ENCODE results near the gene ABHD17A.

Gene ABHD17A

DNA sequence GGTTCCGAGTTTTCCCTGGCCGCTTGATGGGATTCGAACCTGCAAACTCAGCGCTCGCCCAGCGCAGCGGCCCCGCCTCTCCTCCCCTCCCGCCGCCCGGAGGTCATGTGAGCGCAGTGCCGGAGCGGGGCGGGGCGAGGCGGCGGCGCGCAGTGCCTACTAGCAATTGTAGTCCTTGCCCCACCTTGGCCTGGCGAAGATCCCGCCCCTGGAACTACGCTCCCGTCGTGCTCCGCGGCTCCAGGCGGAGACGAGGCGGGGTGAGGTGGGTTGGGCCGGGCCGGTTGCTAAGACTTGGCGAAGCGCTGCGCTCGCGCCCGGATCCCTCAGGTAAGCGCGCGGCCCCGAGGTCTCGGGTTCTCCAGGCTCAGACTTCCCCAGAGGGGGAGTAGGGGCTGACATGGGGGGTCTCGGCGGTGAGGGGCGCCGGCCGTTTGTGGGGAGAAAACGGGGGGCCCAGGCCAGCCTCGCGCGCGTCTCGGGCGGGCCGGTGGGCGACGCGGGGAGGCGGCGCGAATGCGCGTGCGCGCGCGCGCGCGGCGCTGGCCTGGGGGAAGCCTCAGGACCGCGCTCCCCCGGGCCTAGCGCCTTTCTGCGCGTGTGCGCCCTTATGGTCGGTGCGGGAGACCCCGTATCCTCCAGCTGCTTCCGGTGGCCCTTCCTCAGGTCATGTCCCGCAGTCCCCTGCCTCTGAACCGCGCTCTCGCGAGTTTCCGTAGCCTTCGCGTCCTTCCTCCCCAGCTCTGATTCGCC lies 20.0 kb upstream of the ABHD17A start, which contains the start of the genes ADAT3 and SCAMP4:
TSS of gene ADAT3 (plus strand) at position 290 of the 753 bp plus-strand sequence. CDS start 6,649 bp downstream, outside the sequence.
TSS of gene SCAMP4 (plus strand) at position 290 of the 753 bp plus-strand sequence. CDS start 9,621 bp downstream, outside the sequence.
- peak within 1 kb of the TSS; percentile 89 for H3K27ac Mint-ChIP-seq
- H3K9me3 Mint-ChIP-seq: no peaks in the 10 kb centered on the region
- DNase-seq: peak; percentile 98
- peak within 1 kb of the TSS; percentile 90 for H3K4me3 Mint-ChIP-seq
- peaks cover 3% of the 10 kb centered on the region for H3K36me3 Mint-ChIP-seq (ENCODE audit: low read depth)
- no peaks in the 10 kb centered on the region for H3K27me3 Mint-ChIP-seq (ENCODE audit: low read depth, poor library complexity)
- peaks cover 22% of the 10 kb centered on the region for H3K4me1 Mint-ChIP-seq
- TF ChIP-seq, protein P1, sequence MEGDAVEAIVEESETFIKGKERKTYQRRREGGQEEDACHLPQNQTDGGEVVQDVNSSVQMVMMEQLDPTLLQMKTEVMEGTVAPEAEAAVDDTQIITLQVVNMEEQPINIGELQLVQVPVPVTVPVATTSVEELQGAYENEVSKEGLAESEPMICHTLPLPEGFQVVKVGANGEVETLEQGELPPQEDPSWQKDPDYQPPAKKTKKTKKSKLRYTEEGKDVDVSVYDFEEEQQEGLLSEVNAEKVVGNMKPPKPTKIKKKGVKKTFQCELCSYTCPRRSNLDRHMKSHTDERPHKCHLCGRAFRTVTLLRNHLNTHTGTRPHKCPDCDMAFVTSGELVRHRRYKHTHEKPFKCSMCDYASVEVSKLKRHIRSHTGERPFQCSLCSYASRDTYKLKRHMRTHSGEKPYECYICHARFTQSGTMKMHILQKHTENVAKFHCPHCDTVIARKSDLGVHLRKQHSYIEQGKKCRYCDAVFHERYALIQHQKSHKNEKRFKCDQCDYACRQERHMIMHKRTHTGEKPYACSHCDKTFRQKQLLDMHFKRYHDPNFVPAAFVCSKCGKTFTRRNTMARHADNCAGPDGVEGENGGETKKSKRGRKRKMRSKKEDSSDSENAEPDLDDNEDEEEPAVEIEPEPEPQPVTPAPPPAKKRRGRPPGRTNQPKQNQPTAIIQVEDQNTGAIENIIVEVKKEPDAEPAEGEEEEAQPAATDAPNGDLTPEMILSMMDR (IDR thresholded peaks at IDR 0.05): no peak

DNA sequence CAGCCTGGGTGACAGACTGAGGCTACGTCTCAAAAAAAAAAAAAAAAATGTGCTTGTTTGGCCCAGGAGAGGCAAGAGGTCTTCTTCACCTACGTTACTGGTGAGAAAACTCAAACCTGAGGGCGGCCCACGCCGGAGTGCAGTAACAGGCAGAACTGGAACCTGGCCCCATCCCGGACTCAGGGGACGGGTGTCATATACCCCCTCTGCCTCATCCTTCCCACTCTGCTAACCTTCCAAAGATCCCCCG lies 19.5 kb upstream of the ABHD17A start:
- Mint-ChIP-seq H3K4me3 (peak overlapping the region; percentile 32), H3K27ac (peak overlapping the region; percentile 89), H3K4me1 (peaks cover 22% of the 10 kb centered on the region), H3K27me3 (ENCODE audit: low read depth, poor library complexity) (no peaks in the 10 kb centered on the region), H3K36me3 (ENCODE audit: low read depth) (no peaks in the 10 kb centered on the region), H3K9me3 (no peaks in the 10 kb centered on the region)
- TF ChIP-seq, protein P1 (IDR thresholded peaks at IDR 0.05): no peak
- DNase-seq: no peak

DNA sequence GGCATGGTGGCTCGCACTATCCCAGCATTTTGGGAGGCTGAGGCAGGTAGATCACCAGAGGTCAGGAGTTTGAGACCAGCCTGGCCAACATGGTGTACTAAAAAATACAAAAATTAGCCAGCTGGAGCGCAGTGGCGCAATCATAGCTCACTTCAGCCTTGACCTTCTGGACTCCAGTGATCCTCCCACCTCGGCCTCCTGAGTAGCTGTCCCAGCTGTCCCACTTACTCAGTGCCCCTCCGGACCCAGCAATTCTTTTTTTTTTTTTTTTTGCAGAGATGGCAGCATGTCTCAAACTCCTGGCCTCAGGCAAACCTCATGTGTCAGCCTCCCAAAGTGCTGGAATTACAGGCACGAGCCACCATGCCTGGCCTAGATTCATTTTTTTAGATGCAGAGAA lies 17.6 kb upstream of the ABHD17A start:
- Mint-ChIP-seq H3K36me3 (ENCODE audit: low read depth) (no peaks in the 10 kb centered on the region), H3K27me3 (ENCODE audit: low read depth, poor library complexity) (no peaks in the 10 kb centered on the region), H3K4me3 (no peak overlapping the region), H3K9me3 (no peaks in the 10 kb centered on the region), H3K4me1 (peaks cover 19% of the 10 kb centered on the region), H3K27ac (no peak overlapping the region)
- TF ChIP-seq, protein P1 (IDR thresholded peaks at IDR 0.05): no peak
- no peak for DNase-seq

DNA sequence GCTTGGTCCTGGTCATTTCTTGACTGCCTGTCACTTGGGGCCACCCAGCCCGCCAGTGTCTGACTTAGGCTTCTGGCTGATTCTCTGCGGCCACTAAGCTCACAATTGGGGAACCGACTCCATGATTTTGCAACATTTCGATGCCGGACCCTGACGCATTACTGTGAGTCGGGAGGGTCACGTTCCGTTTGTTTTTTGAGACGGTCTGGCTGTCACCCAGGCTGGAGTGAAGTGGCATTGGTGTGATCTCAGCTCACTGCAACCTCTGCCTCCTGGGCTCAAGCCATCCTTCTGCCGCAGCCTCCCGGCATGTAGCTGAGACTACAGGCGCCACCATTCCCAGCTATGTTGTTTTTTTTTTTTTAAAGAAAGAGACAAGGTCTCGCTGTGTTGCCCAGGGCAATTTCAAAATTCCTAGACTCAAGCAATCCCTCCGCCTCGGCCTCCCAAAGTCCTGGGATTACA lies 16.7 kb upstream of the ABHD17A start:
- H3K4me3 Mint-ChIP-seq: no peak overlapping the region
- peaks cover 25% of the 10 kb centered on the region for H3K4me1 Mint-ChIP-seq
- peaks cover 4% of the 10 kb centered on the region for H3K27me3 Mint-ChIP-seq (ENCODE audit: low read depth, poor library complexity)
- TF ChIP-seq, protein P1 (IDR thresholded peaks at IDR 0.05): no peak
- H3K9me3 Mint-ChIP-seq: no peaks in the 10 kb centered on the region
- no peak for DNase-seq
- H3K36me3 Mint-ChIP-seq (ENCODE audit: low read depth): no peaks in the 10 kb centered on the region
- no peak overlapping the region for H3K27ac Mint-ChIP-seq

DNA sequence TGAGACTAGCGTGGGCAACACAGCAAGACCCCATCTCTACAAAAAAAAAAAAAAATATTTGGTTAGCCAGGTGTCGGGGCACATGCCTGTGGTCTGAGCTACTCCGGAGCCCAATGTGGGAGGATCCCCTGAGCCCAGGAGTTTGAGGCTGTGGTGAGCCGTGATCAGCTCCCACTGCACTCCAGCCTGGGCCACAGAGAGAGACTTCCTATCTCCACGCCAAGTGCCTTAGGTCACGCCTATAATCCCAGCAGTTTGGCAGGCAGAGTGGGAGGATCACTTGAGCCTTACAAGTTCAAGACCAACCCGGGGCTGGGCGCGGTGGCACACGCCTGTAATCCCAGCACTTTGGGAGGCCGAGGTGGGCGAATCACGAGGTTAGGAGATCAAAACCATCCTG lies 11.2 kb upstream of the ABHD17A start:
- Mint-ChIP-seq H3K9me3 (no peaks in the 10 kb centered on the region), H3K4me3 (no peak overlapping the region), H3K27ac (no peak overlapping the region), H3K36me3 (ENCODE audit: low read depth) (no peaks in the 10 kb centered on the region), H3K27me3 (ENCODE audit: low read depth, poor library complexity) (peaks cover 4% of the 10 kb centered on the region), H3K4me1 (peaks cover 7% of the 10 kb centered on the region)
- TF ChIP-seq, protein P1 (IDR thresholded peaks at IDR 0.05): no peak
- DNase-seq: no peak

DNA sequence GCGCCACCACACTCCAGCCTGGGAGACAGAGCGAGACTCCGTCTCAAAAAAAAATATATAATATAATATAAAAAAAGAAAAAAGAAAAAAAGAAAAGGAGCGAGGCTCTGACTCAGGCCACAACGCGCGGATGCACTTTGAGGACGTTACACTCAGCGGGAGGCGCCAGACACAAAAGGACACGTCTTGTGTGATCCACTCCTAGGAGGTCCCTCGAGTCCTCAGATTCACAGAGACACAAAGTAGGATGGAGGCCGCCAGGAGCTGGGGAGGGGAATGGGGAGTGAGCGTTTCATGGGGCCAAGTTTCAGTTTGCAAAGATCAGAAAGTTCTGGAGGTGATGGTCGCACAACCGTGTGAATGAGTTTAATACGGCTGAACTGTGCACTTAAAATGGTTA lies 8.5 kb upstream of the ABHD17A start:
- Mint-ChIP-seq H3K36me3 (ENCODE audit: low read depth) (no peaks in the 10 kb centered on the region), H3K4me3 (no peak overlapping the region), H3K4me1 (peaks cover 7% of the 10 kb centered on the region), H3K27ac (no peak overlapping the region), H3K9me3 (no peaks in the 10 kb centered on the region), H3K27me3 (ENCODE audit: low read depth, poor library complexity) (peaks cover 7% of the 10 kb centered on the region)
- DNase-seq: no peak
- TF ChIP-seq, protein P1 (IDR thresholded peaks at IDR 0.05): no peak
